ENCODE results near the gene IGF2BP1.
"Not testable (repeated sequence)": the region's sequence is repeated elsewhere in the genome, so short reads cannot be mapped to it uniquely, and the experiment has no call there.

IGF2BP1 gene

DNA sequence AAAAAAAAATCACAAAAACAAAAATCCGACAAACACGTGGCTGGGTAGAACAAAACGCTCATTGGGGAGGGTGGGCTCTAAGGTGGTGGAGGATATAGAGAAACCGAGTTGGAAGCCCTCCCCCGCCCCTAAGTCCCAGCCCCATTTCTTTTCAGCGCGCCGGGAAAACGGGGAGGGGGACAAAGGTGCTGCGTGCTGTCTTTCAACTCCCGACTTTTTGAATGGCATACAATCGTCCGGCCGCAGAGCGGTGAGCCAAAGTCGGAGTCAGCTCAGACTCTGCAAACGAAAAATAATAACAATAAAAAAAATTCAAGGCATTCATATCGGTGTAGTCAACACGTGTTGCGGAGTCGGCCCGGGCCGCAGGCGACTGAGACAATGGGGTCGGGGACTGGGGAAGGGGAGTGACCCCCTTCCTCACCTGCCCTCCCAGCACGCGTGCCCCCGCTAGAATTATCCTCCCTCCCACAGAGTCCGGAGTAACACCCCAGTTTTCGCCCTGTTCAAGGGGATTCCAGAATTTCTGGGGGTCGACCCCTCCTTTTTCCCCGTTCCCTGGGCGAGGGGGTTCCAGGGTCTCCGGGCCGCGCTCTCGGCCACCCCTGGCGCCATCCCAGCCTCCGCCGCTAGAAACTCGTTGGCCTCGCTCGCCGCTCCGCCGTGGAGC is 1.7 kb upstream of the IGF2BP1 start:
- H3K4me3 ChIP-seq (ENCODE audit: low read depth, low read length), result peak overlapping the region; percentile 85

DNA sequence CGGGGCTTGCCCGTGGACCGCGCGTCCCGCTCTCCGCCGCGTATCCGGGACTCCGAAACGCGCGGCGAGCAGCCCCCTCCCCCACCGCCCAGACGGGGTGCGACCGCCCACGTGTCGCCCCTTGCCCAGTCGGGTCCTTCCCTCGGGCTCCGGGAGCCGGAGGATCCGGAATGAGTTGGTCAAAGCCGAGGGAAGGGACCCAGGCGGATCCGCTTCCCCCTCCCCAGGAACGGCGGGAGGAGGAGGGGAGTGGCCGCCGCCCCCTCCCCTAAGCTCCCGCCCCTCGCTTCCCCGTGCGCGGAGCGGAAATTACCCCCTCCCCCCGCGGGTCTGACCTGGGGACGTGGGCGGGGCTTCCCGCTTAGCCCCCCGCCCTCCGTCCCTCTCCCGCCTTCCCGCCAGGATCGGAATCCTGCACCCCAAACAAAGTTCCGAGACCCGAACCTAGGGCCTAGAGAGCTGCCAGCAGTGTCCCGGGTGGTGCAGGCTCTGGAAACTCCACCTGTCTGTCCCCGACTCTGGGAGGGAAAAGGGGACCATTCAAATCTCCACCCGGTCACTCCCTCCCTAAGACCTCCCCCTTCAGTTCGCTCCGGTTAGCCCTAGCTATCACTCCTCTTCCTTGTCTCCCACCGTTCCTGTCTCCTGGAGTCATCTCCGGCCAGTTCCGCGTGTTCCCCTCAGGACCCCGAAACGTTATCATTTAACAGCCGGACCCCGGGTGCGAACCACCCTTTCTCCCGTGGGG is 1.0 kb upstream of the IGF2BP1 start:
- H3K4me3 ChIP-seq (ENCODE audit: low read depth, low read length), result peak overlapping the region; percentile 85

DNA sequence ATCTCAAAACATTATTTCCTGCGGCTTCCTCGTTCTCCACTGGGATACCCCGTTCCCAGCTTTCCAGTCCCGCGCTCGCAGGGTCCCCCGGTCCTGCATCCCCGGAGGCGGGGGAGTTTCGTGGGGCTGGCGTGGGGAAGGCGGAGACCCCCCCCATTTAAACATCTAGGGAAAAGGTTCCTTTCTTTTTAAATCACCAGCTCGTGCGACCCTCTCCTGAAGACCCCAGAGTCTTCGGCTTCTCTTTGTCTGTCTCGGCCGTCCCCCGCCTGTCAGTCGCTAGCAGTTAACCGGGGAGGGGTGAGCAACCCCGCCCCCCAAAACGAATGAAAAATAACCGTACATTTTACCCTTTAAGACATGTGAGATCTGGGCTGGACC is 473 bp upstream of the IGF2BP1 start:
- H3K4me3 ChIP-seq (ENCODE audit: low read depth, low read length), result peak overlapping the region; percentile 85

DNA sequence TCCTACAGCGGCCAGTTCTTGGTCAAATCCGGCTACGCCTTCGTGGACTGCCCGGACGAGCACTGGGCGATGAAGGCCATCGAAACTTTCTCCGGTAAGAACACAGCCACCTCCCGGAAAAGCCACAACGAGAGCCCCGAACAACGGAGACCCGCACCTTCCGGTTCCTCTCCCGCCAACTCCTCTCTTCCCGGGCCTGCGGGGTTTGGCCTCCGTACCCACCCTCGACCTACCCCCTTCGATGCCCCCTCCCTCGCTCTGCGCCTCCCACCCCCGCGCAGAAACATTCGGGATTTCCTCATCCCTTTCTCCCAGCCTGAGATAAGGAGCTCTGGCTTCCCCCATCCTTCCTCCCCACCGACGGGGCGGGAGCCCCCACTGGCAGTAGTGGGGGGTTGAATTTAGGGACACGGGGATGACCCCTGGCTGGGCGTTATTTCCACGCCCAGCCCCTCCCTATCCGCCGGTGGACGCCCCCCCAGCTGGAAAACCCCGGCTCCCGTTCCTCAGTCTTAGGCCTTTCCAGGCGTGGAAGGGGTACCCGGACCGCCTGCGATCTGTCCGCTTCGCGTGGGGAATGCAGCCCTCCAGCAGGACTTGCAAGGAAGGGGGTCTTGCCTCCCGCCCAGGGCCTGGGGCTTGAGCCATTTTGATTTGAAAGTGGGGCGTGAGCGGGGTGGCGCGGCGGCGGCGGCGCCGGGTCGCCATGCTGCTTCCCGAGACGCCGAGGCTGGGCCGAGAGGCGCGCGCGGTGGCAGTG is 822 bp downstream of the IGF2BP1 start:
- peak overlapping the region; percentile 96 for H3K4me3 ChIP-seq (ENCODE audit: low read depth, low read length)

DNA sequence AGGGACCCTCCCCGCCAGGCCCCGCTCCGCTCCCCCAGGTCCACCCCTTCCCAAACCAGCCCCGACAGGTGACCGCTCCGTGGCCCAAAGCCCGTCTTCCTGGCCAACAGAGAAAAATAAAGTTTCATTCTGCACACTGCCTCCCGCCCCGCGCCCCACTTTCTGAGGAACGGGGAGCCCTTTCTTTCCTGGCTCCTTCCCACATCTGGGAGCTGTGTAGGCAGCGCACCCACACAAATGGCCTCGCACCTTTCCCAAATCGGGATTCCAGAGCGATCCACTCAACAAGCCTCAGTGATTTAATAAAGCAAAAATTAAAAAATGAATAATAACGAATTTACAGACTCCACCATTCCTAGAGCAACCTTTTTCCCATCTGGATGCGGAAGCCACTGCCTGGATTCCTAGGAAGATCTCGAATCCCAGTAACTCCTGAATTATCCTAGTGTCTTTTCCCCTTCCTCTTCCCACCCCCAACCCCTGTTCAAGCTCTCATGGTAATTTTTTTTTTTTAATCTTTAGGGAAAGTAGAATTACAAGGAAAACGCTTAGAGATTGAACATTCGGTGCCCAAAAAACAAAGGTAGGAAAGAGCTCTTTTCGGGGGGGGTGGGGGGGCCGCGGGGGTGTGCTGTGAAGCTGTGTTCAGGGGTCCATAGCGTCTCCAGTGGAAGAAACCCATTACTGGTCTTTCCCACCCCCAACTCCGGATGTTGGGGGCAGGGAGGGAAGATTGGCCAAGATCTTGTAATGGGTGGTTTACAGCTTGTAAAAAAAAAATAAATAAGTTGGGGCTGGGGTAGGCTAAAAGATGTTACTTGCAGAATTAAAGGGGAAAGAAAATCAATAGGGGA is 1.6 kb downstream of the IGF2BP1 start:
- H3K4me3 ChIP-seq (ENCODE audit: low read depth, low read length), result peak overlapping the region; percentile 96

DNA sequence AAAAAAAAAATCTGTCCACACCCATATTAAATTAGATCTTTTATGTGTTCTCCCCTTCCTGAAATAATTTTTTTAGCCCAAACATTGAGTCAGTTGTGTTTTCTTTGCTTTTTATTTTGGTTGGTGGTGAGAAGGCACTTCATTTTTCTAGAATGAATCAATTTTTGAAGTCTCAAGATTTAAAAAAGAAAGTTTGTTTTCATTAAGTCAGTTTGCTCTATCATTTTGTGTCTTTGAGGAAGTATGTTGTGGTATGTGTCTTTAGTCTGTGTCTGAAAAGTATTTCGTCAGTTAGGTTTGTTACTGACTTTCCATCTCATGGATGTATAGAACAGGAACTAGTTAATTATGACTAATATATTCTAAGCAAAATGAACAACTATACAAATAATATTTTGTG is 3.8 kb downstream of the IGF2BP1 start:
- H3K4me3 ChIP-seq (ENCODE audit: low read depth, low read length), result peak overlapping the region; percentile 96

DNA sequence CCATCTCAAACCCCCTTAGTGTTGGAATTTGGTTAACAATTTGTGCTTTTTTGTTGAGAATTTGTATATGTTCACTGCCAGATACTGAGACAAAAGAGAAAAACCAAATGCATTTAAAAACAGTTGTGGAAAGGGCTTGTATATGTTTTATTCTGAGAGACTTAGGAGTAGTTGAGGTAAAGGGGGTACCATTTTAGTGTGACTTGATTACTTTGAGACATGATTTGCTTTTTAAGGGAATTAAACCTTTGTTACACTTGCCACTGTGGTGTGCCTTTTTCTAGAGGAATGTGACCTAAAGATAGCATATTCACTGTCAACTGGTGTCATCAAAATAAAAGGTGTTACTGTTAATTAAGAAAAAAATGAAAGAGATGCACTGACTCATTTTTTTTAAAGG is 4.5 kb downstream of the IGF2BP1 start:
- H3K4me3 ChIP-seq (ENCODE audit: low read depth, low read length), result peak overlapping the region; percentile 96

DNA sequence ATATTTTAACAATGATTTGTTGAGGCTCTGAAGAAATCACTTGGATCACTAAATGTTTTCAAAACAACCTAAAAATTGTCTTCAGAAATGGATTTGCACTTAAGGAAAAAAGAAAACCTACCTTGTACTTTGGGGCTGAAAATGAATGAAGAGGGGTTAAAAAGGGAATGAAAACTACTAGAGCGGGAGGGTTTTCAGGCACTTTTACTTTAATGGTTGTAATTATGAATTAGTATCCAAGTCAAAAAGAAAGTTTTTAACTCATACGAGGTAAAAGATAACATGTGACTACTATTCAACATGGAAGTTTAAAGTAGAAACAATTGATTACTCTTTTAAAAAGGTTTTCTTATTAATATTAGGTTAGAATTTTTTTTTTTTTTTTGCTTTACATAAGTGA is 5.1 kb downstream of the IGF2BP1 start:
- peak overlapping the region; percentile 5 for H3K4me3 ChIP-seq (ENCODE audit: low read depth, low read length)

DNA sequence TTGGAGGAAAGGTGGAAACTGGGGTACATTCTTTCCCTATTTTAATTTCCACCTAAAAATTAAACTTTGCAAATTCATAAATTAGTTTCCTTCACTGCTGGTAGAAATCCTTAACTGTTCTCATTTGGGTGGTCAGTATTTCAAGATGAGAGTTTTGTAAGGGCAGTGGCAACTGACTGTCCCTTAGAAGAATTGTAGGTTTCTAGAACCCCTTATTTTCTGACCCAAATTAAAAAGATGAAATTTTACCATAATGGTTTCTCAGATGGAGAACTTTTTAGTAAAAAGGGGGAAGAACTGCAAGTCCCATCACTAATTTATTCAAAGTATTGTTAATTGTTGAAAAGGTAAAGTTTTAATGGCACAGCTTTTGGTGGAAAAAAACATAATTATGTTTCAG is 5.6 kb downstream of the IGF2BP1 start:
- H3K4me3 ChIP-seq (ENCODE audit: low read depth, low read length), result peak overlapping the region; percentile 46

DNA sequence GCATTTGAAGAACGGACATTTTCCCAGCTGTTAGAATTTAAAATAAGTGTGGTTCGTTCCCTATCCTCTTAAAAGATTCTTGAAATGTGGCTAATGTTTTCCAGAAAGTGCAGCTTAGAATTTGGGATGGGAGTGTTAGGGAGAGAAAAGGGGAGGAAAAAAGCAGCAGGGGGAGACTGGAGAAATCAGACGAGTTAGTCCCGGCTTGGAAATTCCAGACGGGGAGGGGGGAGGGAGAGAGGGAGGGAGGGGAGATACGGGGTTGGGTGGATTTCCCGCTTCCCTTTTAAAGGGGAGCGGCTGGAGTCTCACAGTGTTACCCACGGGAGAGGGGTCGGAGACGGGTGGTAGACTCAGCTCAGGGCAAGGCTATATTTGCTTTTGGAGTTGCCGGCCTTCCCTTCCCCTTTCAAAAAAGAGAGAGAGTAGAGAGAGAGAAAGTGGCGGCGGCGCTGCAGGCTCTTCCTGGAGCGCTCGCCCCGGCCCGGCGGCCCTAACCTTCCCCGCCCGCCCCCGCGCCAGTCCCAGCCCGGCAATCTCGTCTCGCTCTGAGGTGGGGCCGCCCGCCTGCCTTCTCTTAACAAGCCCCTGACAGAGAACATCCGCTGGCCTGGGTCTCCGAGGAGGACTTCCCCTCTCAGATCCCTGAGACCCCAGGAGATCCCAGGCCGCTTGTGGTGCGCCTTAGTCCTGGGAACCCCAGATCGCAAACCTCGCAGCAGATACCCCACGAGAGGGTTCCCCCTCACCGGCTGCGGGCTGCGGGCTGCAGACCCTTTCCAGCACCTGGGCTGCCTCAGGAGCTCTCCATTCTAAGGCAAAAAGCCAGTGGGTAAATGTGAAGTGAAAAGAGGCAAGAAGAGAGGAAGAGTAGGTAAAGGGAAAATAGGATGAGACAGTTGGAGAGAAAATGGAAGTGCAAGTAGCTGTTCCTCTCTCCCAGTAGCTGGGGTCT is 6.6 kb downstream of the IGF2BP1 start:
- peak overlapping the region; percentile 46 for H3K4me3 ChIP-seq (ENCODE audit: low read depth, low read length)

DNA sequence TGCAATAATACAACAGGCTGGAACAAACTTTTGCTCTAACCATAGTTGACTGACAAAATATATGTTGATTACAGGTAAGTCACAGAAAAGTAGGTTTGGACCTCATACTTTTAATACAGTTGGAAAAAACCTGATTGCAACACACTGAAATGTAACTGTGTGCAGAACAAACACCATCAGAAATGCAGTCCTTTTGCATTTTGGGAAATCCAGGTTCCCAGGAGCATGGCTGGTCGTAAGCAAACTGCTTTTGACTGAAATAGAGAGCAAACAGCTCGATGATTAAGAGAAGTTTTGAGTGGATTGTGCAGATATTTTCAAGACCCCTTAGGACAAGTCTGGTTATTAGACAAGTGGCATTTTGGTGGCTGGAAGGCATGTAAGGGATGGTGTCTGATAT is 8.0 kb downstream of the IGF2BP1 start:
- H3K4me3 ChIP-seq (ENCODE audit: low read depth, low read length), result no peak overlapping the region

DNA sequence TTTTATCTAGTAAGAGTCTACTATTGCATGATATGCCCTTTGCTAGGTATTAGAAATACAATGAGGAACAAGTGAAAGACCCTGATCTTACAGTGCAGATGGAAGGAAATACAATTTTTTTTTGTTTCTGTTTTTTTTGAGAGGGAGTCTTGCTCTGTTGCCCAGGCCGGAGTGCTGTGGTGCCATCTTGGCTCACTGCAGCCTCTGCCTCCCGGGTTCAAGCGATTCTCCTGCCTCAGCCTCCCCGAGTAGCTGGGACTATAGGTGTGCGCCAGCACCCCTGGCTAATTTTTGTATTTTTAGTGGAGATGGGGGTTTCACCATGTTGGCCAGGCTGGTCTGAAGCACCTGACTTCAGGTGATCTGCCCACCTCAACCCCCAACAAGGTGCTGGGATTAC is 11.7 kb downstream of the IGF2BP1 start:
- H3K4me3 ChIP-seq (ENCODE audit: low read depth, low read length), result not testable (repeated sequence)

DNA sequence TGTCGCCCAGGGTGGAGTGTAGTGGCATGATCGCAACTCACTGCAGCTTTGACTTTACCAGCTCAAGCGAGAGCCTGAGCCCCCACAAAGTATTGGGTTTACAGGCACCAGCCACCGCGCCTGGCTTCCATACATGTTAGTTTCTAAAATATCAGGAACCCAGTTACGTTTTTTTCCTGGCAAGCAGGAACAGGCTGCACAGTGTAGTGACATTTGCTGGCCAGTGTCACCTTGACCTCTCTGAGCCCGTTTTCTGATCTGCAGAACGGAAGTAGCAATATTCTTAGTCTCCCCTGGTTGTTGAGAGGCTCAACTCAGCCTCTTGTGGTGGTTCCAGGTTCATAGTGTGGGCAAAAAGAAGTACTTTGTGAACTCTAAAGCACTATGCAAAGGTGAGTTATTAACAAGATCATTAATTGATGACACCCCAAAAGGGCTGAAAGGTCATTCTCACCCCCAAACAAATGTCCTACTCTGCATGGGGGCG is 15.6 kb downstream of the IGF2BP1 start:
- peak overlapping the region; percentile 10 for H3K4me3 ChIP-seq (ENCODE audit: low read depth, low read length)

DNA sequence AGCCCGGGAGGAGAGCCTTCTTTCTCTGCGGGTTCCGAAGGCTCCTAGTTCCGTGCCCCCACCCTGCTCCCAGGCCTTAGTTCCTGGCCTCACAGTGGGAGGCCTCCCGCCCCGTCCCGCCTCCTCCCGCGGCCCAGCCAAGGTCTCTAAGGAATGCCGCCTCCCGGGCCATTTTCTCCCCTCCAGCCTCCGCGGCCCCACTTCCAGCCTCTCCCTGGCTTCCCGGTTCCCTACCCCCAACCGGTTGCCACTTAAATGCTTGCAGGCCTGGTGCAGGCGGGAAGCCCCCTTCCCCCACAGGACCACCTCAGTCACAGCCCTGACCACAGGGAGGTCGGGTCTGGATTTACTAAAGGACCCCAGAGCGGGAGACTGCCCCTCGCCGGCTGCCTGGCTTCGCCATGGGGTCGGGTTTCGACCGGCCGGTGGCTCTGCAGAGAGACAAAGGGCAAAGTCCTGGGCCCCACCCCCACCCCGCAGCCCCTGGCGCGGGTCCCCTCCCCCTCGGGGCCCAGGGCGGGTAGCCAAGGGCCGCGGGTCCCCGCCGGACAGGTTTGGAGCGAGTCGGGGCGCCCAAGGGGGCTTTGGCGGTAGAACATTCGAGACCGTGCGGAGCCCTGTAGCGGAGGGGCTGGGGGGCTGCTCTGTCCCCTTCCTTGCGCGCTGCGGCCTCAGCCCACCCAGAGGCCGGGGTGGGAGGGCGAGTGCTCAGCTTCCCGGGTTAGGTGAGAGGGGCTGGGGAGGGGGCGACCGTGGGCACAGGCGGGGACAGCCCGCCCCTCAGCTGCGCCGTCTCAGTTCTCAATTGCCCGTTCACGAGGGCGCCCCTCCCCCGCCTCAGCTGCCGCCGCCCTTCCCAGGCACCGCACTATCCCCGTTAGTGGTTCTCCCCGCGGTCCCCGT is 16.4 kb downstream of the IGF2BP1 start:
- H3K4me3 ChIP-seq (ENCODE audit: low read depth, low read length), result no peak overlapping the region

DNA sequence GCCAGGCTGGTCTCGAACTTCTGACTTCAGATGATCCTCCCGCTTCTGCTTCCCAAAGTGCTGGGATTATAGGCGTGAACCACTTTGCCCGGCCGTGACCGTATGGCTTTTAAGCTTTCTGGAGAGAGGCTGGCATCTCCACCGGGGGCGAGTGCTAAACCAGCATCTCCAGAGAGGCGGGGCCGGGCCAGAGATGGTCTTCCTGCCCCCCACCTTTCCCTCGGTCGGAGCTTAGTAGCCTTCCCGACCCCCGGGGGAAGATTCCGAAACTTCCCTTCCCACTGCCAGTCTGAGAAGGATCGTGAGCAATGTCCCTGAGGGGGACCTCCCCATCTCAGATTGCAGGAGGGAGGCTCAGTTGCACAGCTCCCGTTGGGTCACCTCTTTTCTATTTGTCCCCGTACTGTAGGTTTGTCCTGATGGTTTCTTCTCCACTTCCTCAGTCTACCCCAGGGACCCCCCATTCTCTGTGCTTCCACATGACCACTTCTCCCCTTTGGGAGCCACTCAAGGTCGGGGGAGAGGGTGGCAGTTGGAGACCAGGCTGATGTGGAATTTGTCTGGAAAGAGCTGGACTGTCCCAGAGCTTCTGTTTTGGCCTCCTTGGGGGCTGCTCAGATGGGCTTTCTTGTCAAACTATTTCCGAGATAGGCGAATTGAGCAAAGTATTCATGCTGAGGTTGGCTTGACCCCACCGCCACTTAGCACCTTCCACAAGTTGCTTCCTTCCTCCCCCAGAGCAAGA is 18.2 kb downstream of the IGF2BP1 start:
- no peak overlapping the region for H3K4me3 ChIP-seq (ENCODE audit: low read depth, low read length)

DNA sequence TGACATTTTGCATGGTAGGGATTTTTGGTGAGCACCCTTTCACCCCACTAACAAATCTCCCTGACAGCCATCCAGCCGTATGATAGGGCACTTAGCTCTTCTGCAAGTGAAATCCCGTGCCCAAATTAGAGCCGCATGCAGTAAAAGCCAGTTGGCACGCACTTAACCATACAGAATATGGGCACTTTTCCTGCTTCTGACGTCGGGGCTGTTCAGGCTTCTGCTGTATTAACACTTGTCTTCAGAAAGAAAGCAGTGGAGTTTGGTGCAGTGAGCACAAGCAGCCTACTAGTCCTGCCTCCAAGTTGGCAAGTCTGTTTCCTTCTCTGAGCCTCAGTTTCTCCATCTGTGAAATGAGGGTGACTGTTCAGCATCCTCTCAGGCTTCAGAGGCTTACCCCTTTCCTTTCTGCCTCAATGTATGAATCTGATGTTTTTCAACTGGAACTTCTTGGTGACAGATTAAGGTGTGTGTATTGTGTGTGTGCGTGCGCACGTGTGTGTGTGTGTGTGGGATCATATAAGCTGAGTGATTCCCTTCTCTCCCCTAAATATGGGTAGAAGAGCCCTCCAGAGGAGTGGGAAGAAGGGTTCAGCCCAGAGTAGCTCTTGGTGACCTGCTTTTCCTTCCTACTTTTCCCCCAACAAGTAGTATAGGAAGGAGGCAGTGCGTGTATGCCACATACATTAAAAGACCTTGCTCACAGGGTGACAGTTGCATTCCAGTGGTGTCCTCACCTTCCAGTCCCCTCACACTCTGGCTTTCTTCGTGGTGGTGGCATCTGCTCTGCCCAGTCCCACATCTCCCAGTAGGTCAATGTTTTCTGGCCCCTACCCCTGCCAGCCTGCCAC is 19.0 kb downstream of the IGF2BP1 start:
- no peak overlapping the region for H3K4me3 ChIP-seq (ENCODE audit: low read depth, low read length)

Data from iPS-11a (cell line).